ENCODE data around the gene KLK7. TPM values are rescaled to one million over a fixed set of nuclear protein-coding genes. Genes with fewer than 3 reads are reported as not detected.

The KLK7 gene
- total RNA-seq, 1 experiment from 2014 or later: 3.6 TPM

DNA sequence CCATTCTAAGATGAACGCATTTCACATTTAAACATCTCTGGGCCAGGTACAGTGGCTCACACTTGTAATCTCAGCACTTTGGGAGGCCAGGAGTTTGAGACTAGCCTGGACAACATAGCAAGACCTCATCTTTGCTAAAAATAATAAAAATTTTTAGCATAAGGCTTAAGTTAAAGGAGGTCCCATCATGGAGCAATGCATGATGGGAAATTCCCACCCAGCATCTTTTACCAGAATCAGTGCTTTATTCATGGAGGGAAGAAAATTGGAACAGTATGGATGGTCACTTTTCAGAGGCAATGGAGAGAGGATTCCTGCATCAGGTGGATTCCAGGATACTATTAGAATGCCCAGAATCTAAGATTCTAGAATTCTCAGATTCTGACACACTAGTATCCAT lies 21.5 kb upstream of the KLK7 start:
- ChIA-PET CTCF (no interaction called here), POLR2A (ENCODE audit: unreplicated experiment) (no interaction called here)
- intact Hi-C loops (cut with micrococcal nuclease): no loop called here
- Histone ChIP-seq H3K4me1 (ENCODE audit: insufficient read depth, low read length) (peaks cover 16% of the 10 kb centered on the region), H3F3A (ENCODE audit: low read length, unreplicated experiment) (no peaks in the 10 kb centered on the region), H3K9me3 (ENCODE audit: low read length) (no peaks in the 10 kb centered on the region), H3K27ac (ENCODE audit: low read length) (no peak overlapping the region), H3K27me3 (ENCODE audit: low read length) (no peaks in the 10 kb centered on the region), H3K79me2 (ENCODE audit: low read length) (no peaks in the 10 kb centered on the region), H3K9ac (ENCODE audit: low read length) (no peak overlapping the region), H2AFZ (ENCODE audit: low read length) (no peak overlapping the region), H3K36me3 (ENCODE audit: low read depth, low read length) (no peaks in the 10 kb centered on the region), H3K4me3 (ENCODE audit: low read length) (no peak overlapping the region), H4K20me1 (ENCODE audit: low read length) (no peaks in the 10 kb centered on the region), H3K4me2 (ENCODE audit: low read length) (no peak overlapping the region), H3K9me2 (replicated peaks; ENCODE audit: low read length) (no peaks in the 10 kb centered on the region)
- DNase-seq: no peak
- TF ChIP-seq, protein P1, sequence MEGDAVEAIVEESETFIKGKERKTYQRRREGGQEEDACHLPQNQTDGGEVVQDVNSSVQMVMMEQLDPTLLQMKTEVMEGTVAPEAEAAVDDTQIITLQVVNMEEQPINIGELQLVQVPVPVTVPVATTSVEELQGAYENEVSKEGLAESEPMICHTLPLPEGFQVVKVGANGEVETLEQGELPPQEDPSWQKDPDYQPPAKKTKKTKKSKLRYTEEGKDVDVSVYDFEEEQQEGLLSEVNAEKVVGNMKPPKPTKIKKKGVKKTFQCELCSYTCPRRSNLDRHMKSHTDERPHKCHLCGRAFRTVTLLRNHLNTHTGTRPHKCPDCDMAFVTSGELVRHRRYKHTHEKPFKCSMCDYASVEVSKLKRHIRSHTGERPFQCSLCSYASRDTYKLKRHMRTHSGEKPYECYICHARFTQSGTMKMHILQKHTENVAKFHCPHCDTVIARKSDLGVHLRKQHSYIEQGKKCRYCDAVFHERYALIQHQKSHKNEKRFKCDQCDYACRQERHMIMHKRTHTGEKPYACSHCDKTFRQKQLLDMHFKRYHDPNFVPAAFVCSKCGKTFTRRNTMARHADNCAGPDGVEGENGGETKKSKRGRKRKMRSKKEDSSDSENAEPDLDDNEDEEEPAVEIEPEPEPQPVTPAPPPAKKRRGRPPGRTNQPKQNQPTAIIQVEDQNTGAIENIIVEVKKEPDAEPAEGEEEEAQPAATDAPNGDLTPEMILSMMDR (conservative IDR thresholded peaks at IDR 0.05; ENCODE audit: low read depth, low read length): no peak
- TF ChIP-seq EZH2phosphoT487 (IDR thresholded peaks at IDR 0.05; ENCODE audit: borderline replicate concordance, low read length) (no peak), EZH2 (IDR thresholded peaks at IDR 0.05; ENCODE audit: low read length, unreplicated experiment) (no peak)
- no TSS peak for BruUV-seq (replicated peaks)
- ATAC-seq: no peak

DNA sequence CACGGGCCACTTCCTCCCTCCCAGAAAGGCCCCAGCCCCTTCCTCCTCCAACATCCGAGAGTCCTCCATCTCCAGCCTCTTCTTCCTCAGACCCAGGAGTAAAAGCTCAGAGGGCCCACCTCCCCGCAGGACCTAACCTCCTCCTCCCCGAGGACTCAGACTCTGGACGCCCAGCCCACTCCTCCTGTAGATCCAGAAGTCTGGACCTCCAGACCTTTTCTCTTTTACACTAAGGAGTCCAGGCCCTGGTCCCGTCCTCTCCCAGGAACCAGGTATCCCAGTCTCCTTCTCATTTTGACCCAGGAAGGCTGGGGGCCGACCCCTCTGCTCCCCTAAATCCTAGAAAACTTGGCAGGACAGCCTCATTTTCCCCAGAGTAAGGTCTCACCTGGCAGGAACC lies 19.6 kb upstream of the KLK7 start:
- intact Hi-C loops (cut with micrococcal nuclease): no loop called here
- H3K79me2 ChIP-seq (ENCODE audit: low read length): no peaks in the 10 kb centered on the region
- H3K4me2 ChIP-seq (ENCODE audit: low read length): no peak overlapping the region
- ChIA-PET CTCF (no interaction called here), POLR2A (ENCODE audit: unreplicated experiment) (no interaction called here)
- no peaks in the 10 kb centered on the region for H3K36me3 ChIP-seq (ENCODE audit: low read depth, low read length)
- H3K9ac ChIP-seq (ENCODE audit: low read length): no peak overlapping the region
- H3K4me3 ChIP-seq (ENCODE audit: low read length): no peak overlapping the region
- no peak for DNase-seq
- ATAC-seq: no peak
- no peaks in the 10 kb centered on the region for H4K20me1 ChIP-seq (ENCODE audit: low read length)
- H3F3A ChIP-seq (ENCODE audit: low read length, unreplicated experiment): no peaks in the 10 kb centered on the region
- no peak overlapping the region for H2AFZ ChIP-seq (ENCODE audit: low read length)
- peaks cover 11% of the 10 kb centered on the region for H3K4me1 ChIP-seq (ENCODE audit: insufficient read depth, low read length)
- no peak overlapping the region for H3K27ac ChIP-seq (ENCODE audit: low read length)
- TF ChIP-seq, protein P1 (conservative IDR thresholded peaks at IDR 0.05; ENCODE audit: low read depth, low read length): no peak
- TF ChIP-seq EZH2 (IDR thresholded peaks at IDR 0.05; ENCODE audit: low read length, unreplicated experiment): no peak
- no peak for TF ChIP-seq EZH2phosphoT487 (IDR thresholded peaks at IDR 0.05; ENCODE audit: borderline replicate concordance, low read length)
- no peaks in the 10 kb centered on the region for H3K27me3 ChIP-seq (ENCODE audit: low read length)
- BruUV-seq (replicated peaks): no TSS peak
- no peaks in the 10 kb centered on the region for H3K9me2 ChIP-seq (replicated peaks; ENCODE audit: low read length)
- H3K9me3 ChIP-seq (ENCODE audit: low read length): no peaks in the 10 kb centered on the region

DNA sequence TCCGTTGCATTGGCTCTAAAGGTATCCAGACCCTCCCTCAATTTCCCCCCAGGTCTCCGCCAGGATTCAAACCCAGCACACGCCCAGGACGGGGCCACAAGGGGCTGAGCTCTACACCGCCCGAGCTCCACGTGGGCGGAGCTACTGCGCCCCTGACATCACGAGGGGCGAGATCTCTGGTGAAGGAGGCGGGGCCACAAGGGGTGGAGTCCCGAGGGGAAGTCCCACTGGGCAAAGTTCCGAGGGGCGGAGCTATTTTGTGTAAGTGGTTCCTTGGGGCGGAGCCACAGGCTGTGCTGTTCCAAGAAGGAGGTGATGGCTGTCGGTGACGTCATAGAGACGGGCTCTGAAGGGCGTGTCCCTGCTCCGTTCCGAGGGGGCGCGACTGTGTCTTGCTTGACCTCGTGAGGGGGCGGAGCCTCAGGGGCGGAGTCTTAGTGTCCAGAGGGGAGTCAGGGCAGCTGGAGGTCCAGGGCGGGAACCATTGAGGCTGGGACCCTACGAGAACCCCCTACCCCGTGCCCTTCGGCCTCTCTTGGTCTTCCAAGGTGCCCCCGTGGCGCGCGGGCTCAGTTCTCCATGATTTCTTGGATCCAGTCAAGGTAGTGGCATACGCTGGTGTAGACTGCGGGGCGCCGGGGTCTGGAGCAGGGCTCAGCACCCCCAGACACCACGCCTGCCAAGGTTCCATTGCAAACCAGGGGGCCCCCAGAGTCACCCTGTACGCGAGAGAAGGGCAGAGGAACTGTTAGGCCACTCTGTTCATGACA lies 19.0 kb upstream of the KLK7 start:
- H3K4me2 ChIP-seq (ENCODE audit: low read length): peak overlapping the region; percentile 44
- H3K9ac ChIP-seq (ENCODE audit: low read length): no peak overlapping the region
- peak; percentile 70 for DNase-seq

More for the DNA sequence above, 19.0 kb upstream of the KLK7 start:
- Histone ChIP-seq H3K9me2 (replicated peaks; ENCODE audit: low read length) (no peaks in the 10 kb centered on the region), H3K36me3 (ENCODE audit: low read depth, low read length) (no peaks in the 10 kb centered on the region), H3K4me1 (ENCODE audit: insufficient read depth, low read length) (peaks cover 11% of the 10 kb centered on the region), H3K27me3 (ENCODE audit: low read length) (peaks cover under 1% of the 10 kb centered on the region; the same call in 1 of the 2 replicates), H3K27ac (ENCODE audit: low read length) (no peak overlapping the region), H3K9me3 (ENCODE audit: low read length) (no peaks in the 10 kb centered on the region), H2AFZ (ENCODE audit: low read length) (peak overlapping the region; percentile 40; the same call in 1 of the 2 replicates), H3K4me3 (ENCODE audit: low read length) (peak overlapping the region; percentile 14; the same call in 1 of the 2 replicates), H3K79me2 (ENCODE audit: low read length) (no peaks in the 10 kb centered on the region), H3F3A (ENCODE audit: low read length, unreplicated experiment) (no peaks in the 10 kb centered on the region), H4K20me1 (ENCODE audit: low read length) (no peaks in the 10 kb centered on the region)
- CTCF ChIA-PET: interaction anchor here (0.6 kb wide), 1 partner anchor 278 kb away, joined by 4 read pairs; no protein-coding TSS in a partner anchor
- peak; percentile 13; the same call in 1 of the 2 replicates for ATAC-seq
- TF ChIP-seq, protein P1 (conservative IDR thresholded peaks at IDR 0.05; ENCODE audit: low read depth, low read length): no peak
- no peak for TF ChIP-seq EZH2phosphoT487 (IDR thresholded peaks at IDR 0.05; ENCODE audit: borderline replicate concordance, low read length)
- TF ChIP-seq EZH2 (IDR thresholded peaks at IDR 0.05; ENCODE audit: low read length, unreplicated experiment): no peak
- POLR2A ChIA-PET (ENCODE audit: unreplicated experiment): no interaction called here
- intact Hi-C loops (cut with micrococcal nuclease): no loop called here
- BruUV-seq (replicated peaks): no TSS peak

Data from PC-3 (cell line).